Adipocyte (in vitro differentiated cells): Measurements from ENCODE around the gene CKAP2L.
A peak's percentile ranks its signal among the peaks of the same experiment; 100 is the strongest.
"Not testable (repeated sequence)": the region's sequence is repeated elsewhere in the genome, so short reads cannot be mapped to it uniquely, and the experiment has no call there.

Experiments used
- DNase-seq: peaks from one replicate; pipeline ENCODE4 v3.0.0-alpha.2; 2015; ENCODE audit warnings: low read depth
- H3K27me3 ChIP-seq: replicated peaks from 2 replicates; pipeline ENCODE4 v1.7.0; 2013; ENCODE audit warnings: mild to moderate bottlenecking, low read length, moderate library complexity; ENCODE audit not compliant: control insufficient read depth, insufficient read depth
- H3K36me3 ChIP-seq: 2 replicates; pipeline ENCODE4 v1.7.0; 2013; ENCODE audit warnings: low read length, mild to moderate bottlenecking, moderate library complexity; ENCODE audit not compliant: control insufficient read depth, insufficient read depth, severe bottlenecking
- H3K4me1 ChIP-seq: 2 replicates; pipeline ENCODE4 v1.7.0; 2013; ENCODE audit warnings: mild to moderate bottlenecking, low read length, moderate library complexity; ENCODE audit not compliant: control insufficient read depth, insufficient read depth
- H3K4me3 ChIP-seq: 2 replicates; pipeline ENCODE4 v1.7.0; 2013; ENCODE audit warnings: mild to moderate bottlenecking, low read length, moderate library complexity
- H3K9ac ChIP-seq: 2 replicates; pipeline ENCODE4 v1.7.0; 2013; ENCODE audit warnings: mild to moderate bottlenecking, low read length, moderate library complexity
- H3K9me3 ChIP-seq: 2 replicates; pipeline ENCODE4 v1.7.0; 2013; ENCODE audit warnings: mild to moderate bottlenecking, low read length, moderate library complexity; ENCODE audit not compliant: control insufficient read depth

Gene CKAP2L

GRCh38 chr2:112712903-112713584 lies 51.4 kb downstream of the CKAP2L start:
- Histone ChIP-seq H3K27me3 (no peaks in the 10 kb centered on the region), H3K9ac (no peak overlapping the region), H3K4me3 (no peak overlapping the region), H3K36me3 (no peaks in the 10 kb centered on the region), H3K9me3 (no peaks in the 10 kb centered on the region), H3K4me1 (peaks cover 5% of the 10 kb centered on the region)
- peak; percentile 25 for DNase-seq

GRCh38 chr2:112712465-112712864 lies 51.9 kb downstream of the CKAP2L start:
- H3K4me1 ChIP-seq: peaks cover 5% of the 10 kb centered on the region
- H3K36me3 ChIP-seq: no peaks in the 10 kb centered on the region
- H3K27me3 ChIP-seq: no peaks in the 10 kb centered on the region
- no peak overlapping the region for H3K4me3 ChIP-seq
- DNase-seq: no peak
- H3K9me3 ChIP-seq: no peaks in the 10 kb centered on the region
- no peak overlapping the region for H3K9ac ChIP-seq

- H3K4me3 ChIP-seq: no peak overlapping the region
- no peaks in the 10 kb centered on the region for H3K9me3 ChIP-seq
- no peak for DNase-seq
- no peaks in the 10 kb centered on the region for H3K36me3 ChIP-seq
- no peaks in the 10 kb centered on the region for H3K27me3 ChIP-seq
- peaks cover 5% of the 10 kb centered on the region for H3K4me1 ChIP-seq
- H3K9ac ChIP-seq: no peak overlapping the region
Observed at GRCh38 chr2:112710956-112711750, 53.3 kb downstream of the CKAP2L start.

- H3K4me3 ChIP-seq: no peak overlapping the region
- no peaks in the 10 kb centered on the region for H3K27me3 ChIP-seq
- peaks cover 5% of the 10 kb centered on the region for H3K4me1 ChIP-seq
- H3K9ac ChIP-seq: no peak overlapping the region
- no peaks in the 10 kb centered on the region for H3K36me3 ChIP-seq
- no peaks in the 10 kb centered on the region for H3K9me3 ChIP-seq
- no peak for DNase-seq
Observed at GRCh38 chr2:112709703-112710102, 54.7 kb downstream of the CKAP2L start.

GRCh38 chr2:112708968-112709367 lies 55.4 kb downstream of the CKAP2L start:
- no peak overlapping the region for H3K4me3 ChIP-seq
- no peaks in the 10 kb centered on the region for H3K27me3 ChIP-seq
- no peak for DNase-seq
- H3K9ac ChIP-seq: no peak overlapping the region
- H3K4me1 ChIP-seq: peaks cover 5% of the 10 kb centered on the region
- no peaks in the 10 kb centered on the region for H3K36me3 ChIP-seq
- no peaks in the 10 kb centered on the region for H3K9me3 ChIP-seq

GRCh38 chr2:112706947-112707346 lies 57.5 kb downstream of the CKAP2L start:
- H3K4me1 ChIP-seq, DNase-seq, H3K4me3 ChIP-seq, H3K9me3 ChIP-seq, H3K9ac ChIP-seq, H3K27me3 ChIP-seq, H3K36me3 ChIP-seq: not testable (repeated sequence)

GRCh38 chr2:112706170-112706664 lies 58.2 kb downstream of the CKAP2L start:
- Histone ChIP-seq H3K27me3 (no peaks in the 10 kb centered on the region), H3K36me3 (no peaks in the 10 kb centered on the region), H3K9me3 (no peaks in the 10 kb centered on the region), H3K4me3 (no peak overlapping the region), H3K9ac (no peak overlapping the region), H3K4me1 (peaks cover 3% of the 10 kb centered on the region)
- no peak for DNase-seq

GRCh38 chr2:112705575-112705974 lies 58.8 kb downstream of the CKAP2L start:
- no peak overlapping the region for H3K9ac ChIP-seq
- no peaks in the 10 kb centered on the region for H3K27me3 ChIP-seq
- no peaks in the 10 kb centered on the region for H3K36me3 ChIP-seq
- no peaks in the 10 kb centered on the region for H3K9me3 ChIP-seq
- no peak for DNase-seq
- H3K4me1 ChIP-seq: peaks cover 6% of the 10 kb centered on the region
- no peak overlapping the region for H3K4me3 ChIP-seq

- H3K36me3 ChIP-seq: no peaks in the 10 kb centered on the region
- H3K27me3 ChIP-seq: no peaks in the 10 kb centered on the region
- H3K4me3 ChIP-seq: no peak overlapping the region
- H3K9ac ChIP-seq: no peak overlapping the region
- no peak for DNase-seq
- peaks cover 11% of the 10 kb centered on the region for H3K4me1 ChIP-seq
- no peaks in the 10 kb centered on the region for H3K9me3 ChIP-seq
Observed at GRCh38 chr2:112703684-112704083, 60.7 kb downstream of the CKAP2L start.

GRCh38 chr2:112701052-112701451 lies 63.4 kb downstream of the CKAP2L start:
- Histone ChIP-seq H3K36me3 (no peaks in the 10 kb centered on the region), H3K9ac (no peak overlapping the region), H3K9me3 (no peaks in the 10 kb centered on the region), H3K4me1 (peaks cover 11% of the 10 kb centered on the region), H3K4me3 (no peak overlapping the region), H3K27me3 (no peaks in the 10 kb centered on the region)
- DNase-seq: no peak

GRCh38 chr2:112699984-112700667 lies 64.3 kb downstream of the CKAP2L start:
- Histone ChIP-seq H3K9me3 (no peaks in the 10 kb centered on the region), H3K27me3 (no peaks in the 10 kb centered on the region), H3K36me3 (no peaks in the 10 kb centered on the region), H3K4me1 (peaks cover 11% of the 10 kb centered on the region), H3K9ac (no peak overlapping the region), H3K4me3 (no peak overlapping the region)
- no peak for DNase-seq
